Measurements from ENCODE around the gene CEP95. TPM values are rescaled to one million over a fixed set of nuclear protein-coding genes. Genes with fewer than 3 reads are reported as not detected.
"Not testable (repeated sequence)": the region's sequence is repeated elsewhere in the genome, so short reads cannot be mapped to it uniquely, and the experiment has no call there.

Gene CEP95
- total RNA-seq, 3 donors from 2014 or later (not counting 1 experiment from before 2014, with no cell fraction given) = 152 to 187 (median 186) TPM

GRCh38 chr17:64466019-64466735 is 40.6 kb upstream of the CEP95 start:
- H3K9me3 ChIP-seq (ENCODE audit: control insufficient read depth, insufficient read depth, low read length) = no peaks in the 10 kb centered on the region
- no peaks in the 10 kb centered on the region for H3K27me3 ChIP-seq (ENCODE audit: control insufficient read depth, insufficient read depth, low read length)
- ATAC-seq (no peak), DNase-seq (no peak)
- Mint-ChIP-seq H3K27me3 (ENCODE audit: low read depth in 2 of 2) (peaks cover 0 to 4% of the 10 kb centered on the region in 2 donors), H3K4me1 (no peaks in the 10 kb centered on the region), H3K4me3 (no peak overlapping the region), H3K9me3 (no peaks in the 10 kb centered on the region), H3K27ac (no peak overlapping the region), H3K36me3 (no peaks in the 10 kb centered on the region)
- intact Hi-C loops (cut with micrococcal nuclease) = no loop called here
- no peak for TF ChIP-seq CTCF (IDR thresholded peaks at IDR 0.05)
- H3K4me1 ChIP-seq (ENCODE audit: control insufficient read depth, insufficient read depth, low read length) = no peaks in the 10 kb centered on the region
- 93% methylated on average over 6 of the region's 9 CpGs for WGBS (ENCODE audit: insufficient coverage)
- H3K36me3 ChIP-seq (ENCODE audit: control insufficient read depth, insufficient read depth, low read length) = no peaks in the 10 kb centered on the region
- no peak overlapping the region for H3K27ac ChIP-seq (ENCODE audit: low read length)
- H3K4me3 ChIP-seq (ENCODE audit: low read length) = no peak overlapping the region

GRCh38 chr17:64466834-64467233 is 39.9 kb upstream of the CEP95 start:
- H3K27ac Mint-ChIP-seq; H3K36me3 ChIP-seq (ENCODE audit: control insufficient read depth, insufficient read depth, low read length); H3K4me1 ChIP-seq (ENCODE audit: control insufficient read depth, insufficient read depth, low read length); H3K27me3 Mint-ChIP-seq (ENCODE audit: low read depth in 2 of 2); H3K27me3 ChIP-seq (ENCODE audit: control insufficient read depth, insufficient read depth, low read length); H3K36me3 Mint-ChIP-seq; H3K4me3 ChIP-seq (ENCODE audit: low read length); H3K9me3 ChIP-seq (ENCODE audit: control insufficient read depth, insufficient read depth, low read length); H3K9me3 Mint-ChIP-seq; intact Hi-C loops (cut with micrococcal nuclease); ATAC-seq; H3K27ac ChIP-seq (ENCODE audit: low read length); H3K4me3 Mint-ChIP-seq; H3K4me1 Mint-ChIP-seq; DNase-seq: not testable (repeated sequence)
- WGBS (ENCODE audit: insufficient coverage) = 91% methylated on average over 1 of the region's 1 CpG

DNA sequence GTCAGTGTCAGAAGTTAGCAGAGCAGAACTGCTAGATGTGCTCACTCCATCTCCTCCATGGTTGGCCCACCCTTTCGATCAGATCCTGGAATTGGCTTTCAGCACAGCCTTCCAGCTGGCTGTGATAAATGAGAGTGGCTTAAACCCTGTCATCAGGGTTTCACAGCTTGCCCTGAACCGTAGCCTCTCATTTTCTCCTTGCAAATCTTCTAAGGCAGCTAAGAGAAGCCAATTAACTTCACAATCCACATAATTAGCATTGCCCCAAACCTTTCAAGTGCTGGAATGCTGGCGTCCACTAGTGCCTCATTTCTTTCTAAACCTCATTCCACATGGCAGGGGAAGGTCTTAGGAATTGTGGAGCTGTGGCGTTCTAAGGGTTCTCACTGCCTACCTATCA is 36.2 kb upstream of the CEP95 start:
- TF ChIP-seq CTCF (IDR thresholded peaks at IDR 0.05) = no peak
- Histone ChIP-seq H3K27ac (ENCODE audit: low read length) (no peak overlapping the region), H3K4me3 (ENCODE audit: low read length) (no peak overlapping the region), H3K36me3 (ENCODE audit: control insufficient read depth, insufficient read depth, low read length) (no peaks in the 10 kb centered on the region), H3K4me1 (ENCODE audit: control insufficient read depth, insufficient read depth, low read length) (no peaks in the 10 kb centered on the region), H3K9me3 (ENCODE audit: control insufficient read depth, insufficient read depth, low read length) (no peaks in the 10 kb centered on the region), H3K27me3 (ENCODE audit: control insufficient read depth, insufficient read depth, low read length) (no peaks in the 10 kb centered on the region)
- Mint-ChIP-seq H3K27ac (no peak overlapping the region), H3K36me3 (no peaks in the 10 kb centered on the region), H3K4me3 (no peak overlapping the region), H3K9me3 (no peaks in the 10 kb centered on the region), H3K27me3 (ENCODE audit: low read depth in 2 of 2) (peaks cover 0 to 4% of the 10 kb centered on the region in 2 donors), H3K4me1 (no peaks in the 10 kb centered on the region)
- intact Hi-C loops (cut with micrococcal nuclease) = no loop called here
- WGBS (ENCODE audit: insufficient coverage) = 97% methylated on average over 2 of the region's 4 CpGs
- no peak for DNase-seq
- ATAC-seq = no peak

- TF ChIP-seq CTCF (IDR thresholded peaks at IDR 0.05) = no peak
- Histone ChIP-seq H3K4me3 (ENCODE audit: low read length) (no peak overlapping the region), H3K27me3 (ENCODE audit: control insufficient read depth, insufficient read depth, low read length) (no peaks in the 10 kb centered on the region), H3K9me3 (ENCODE audit: control insufficient read depth, insufficient read depth, low read length) (no peaks in the 10 kb centered on the region), H3K36me3 (ENCODE audit: control insufficient read depth, insufficient read depth, low read length) (peaks cover 2% of the 10 kb centered on the region), H3K4me1 (ENCODE audit: control insufficient read depth, insufficient read depth, low read length) (no peaks in the 10 kb centered on the region), H3K27ac (ENCODE audit: low read length) (no peak overlapping the region)
- no peak overlapping the region for H3K27ac Mint-ChIP-seq
- no peak for ATAC-seq
- intact Hi-C loops (cut with micrococcal nuclease) = no loop called here
- no peak for DNase-seq
- no peaks in the 10 kb centered on the region for H3K9me3 Mint-ChIP-seq
- 100% methylated on average over 2 of the region's 3 CpGs for WGBS (ENCODE audit: insufficient coverage)
- H3K27me3 Mint-ChIP-seq (ENCODE audit: low read depth in 2 of 2) = peaks cover 0 to 2% of the 10 kb centered on the region in 2 donors
- no peaks in the 10 kb centered on the region for H3K36me3 Mint-ChIP-seq
- H3K4me3 Mint-ChIP-seq = no peak overlapping the region
- H3K4me1 Mint-ChIP-seq = no peaks in the 10 kb centered on the region
These were observed 35.3 kb upstream of the CEP95 start for GRCh38 chr17:64471440-64471839.

Measured in natural killer cell (primary cell).